COLO668 (cell line): Measurements from ENCODE around the gene DENND10.
"Not testable (repeated sequence)": the region's sequence is repeated elsewhere in the genome, so short reads cannot be mapped to it uniquely, and the experiment has no call there.

Experiments used
- DNase-seq: peaks from one replicate; lab custom pipeline; 2025; ENCODE audit not compliant: unreplicated experiment; lab: John Stamatoyannopoulos, UW

Gene DENND10

GRCh38 chr10:119096641-119097415 is 7.1 kb upstream of the DENND10 start:
- not testable (repeated sequence) for DNase-seq

- no peak for DNase-seq
These were observed 5.3 kb upstream of the DENND10 start for GRCh38 chr10:119098576-119098975.

GRCh38 chr10:119100434-119101238 is 3.3 kb upstream of the DENND10 start:
- no peak for DNase-seq

GRCh38 chr10:119101366-119102098 is 2.4 kb upstream of the DENND10 start:
- peak; percentile 0 for DNase-seq

GRCh38 chr10:119103241-119103902 is 541 bp upstream of the DENND10 start:
- no peak for DNase-seq

GRCh38 chr10:119104654-119105015 is 722 bp downstream of the DENND10 start:
- DNase-seq = no peak

- no peak for DNase-seq
These were observed 1.2 kb downstream of the DENND10 start for GRCh38 chr10:119105155-119105554.

GRCh38 chr10:119105899-119106298 is 2.0 kb downstream of the DENND10 start:
- not testable (repeated sequence) for DNase-seq

- not testable (repeated sequence) for DNase-seq
These were observed 3.2 kb downstream of the DENND10 start for GRCh38 chr10:119107106-119107505.

- not testable (repeated sequence) for DNase-seq
These were observed 3.9 kb downstream of the DENND10 start for GRCh38 chr10:119107771-119108170.

- no peak for DNase-seq
These were observed 8.1 kb downstream of the DENND10 start for GRCh38 chr10:119112056-119112455.

GRCh38 chr10:119113751-119114732 is 10.1 kb downstream of the DENND10 start:
- DNase-seq = no peak

GRCh38 chr10:119115926-119116325 is 12.0 kb downstream of the DENND10 start:
- no peak for DNase-seq

GRCh38 chr10:119116326-119116951 is 12.5 kb downstream of the DENND10 start:
- DNase-seq = no peak

GRCh38 chr10:119118231-119118630 is 14.3 kb downstream of the DENND10 start:
- DNase-seq = no peak

- no peak for DNase-seq
These were observed 15.5 kb downstream of the DENND10 start for GRCh38 chr10:119119400-119119799.

- DNase-seq = no peak
These were observed 16.5 kb downstream of the DENND10 start for GRCh38 chr10:119120413-119120867.

- DNase-seq = no peak
These were observed 17.0 kb downstream of the DENND10 start for GRCh38 chr10:119120875-119121274.

- no peak for DNase-seq
These were observed 22.0 kb downstream of the DENND10 start for GRCh38 chr10:119125942-119126341.
